NCI-H460 (cell line): ENCODE results near the gene KIFC3. TPM values are rescaled to one million over a fixed set of nuclear protein-coding genes. Genes with fewer than 3 reads are reported as not detected.
"Not testable (repeated sequence)": the region's sequence is repeated elsewhere in the genome, so short reads cannot be mapped to it uniquely, and the experiment has no call there.

Experiments used
- DNase-seq: peaks from one replicate; pipeline ENCODE4 v3.0.0-alpha.2; 2016; ENCODE audit warnings: low read depth; ENCODE audit errors: extremely low read depth
- total RNA-seq: library from RNA; depleted of rRNA; stranded (reverse); fragments of >200 nt; shearing (Covaris generic); gene quantifications from 2 replicates; pipeline ENCODE4 v1.2.3, GENCODE V29; 2014

KIFC3 gene
- total RNA-seq, 1 experiment from 2014 or later = 300 TPM

GRCh38 chr16:57788252-57788841, 13.9 kb downstream of the KIFC3 start:
- no peak for DNase-seq

- DNase-seq = no peak
These were observed 14.8 kb downstream of the KIFC3 start for GRCh38 chr16:57787519-57787905.

GRCh38 chr16:57786632-57787518, 15.4 kb downstream of the KIFC3 start:
- no peak for DNase-seq

GRCh38 chr16:57785924-57786323, 16.4 kb downstream of the KIFC3 start:
- DNase-seq = no peak

- no peak for DNase-seq
These were observed 16.9 kb downstream of the KIFC3 start for GRCh38 chr16:57785385-57785784.

- no peak for DNase-seq
These were observed 18.0 kb downstream of the KIFC3 start for GRCh38 chr16:57784334-57784733.

GRCh38 chr16:57783883-57784282, 18.4 kb downstream of the KIFC3 start:
- DNase-seq = no peak

GRCh38 chr16:57783116-57783515, 19.2 kb downstream of the KIFC3 start:
- no peak for DNase-seq

- DNase-seq = not testable (repeated sequence)
These were observed 19.7 kb downstream of the KIFC3 start for GRCh38 chr16:57782607-57783055.

GRCh38 chr16:57781741-57782606, 20.3 kb downstream of the KIFC3 start:
- no peak for DNase-seq

GRCh38 chr16:57781349-57781740, 20.9 kb downstream of the KIFC3 start:
- no peak for DNase-seq

GRCh38 chr16:57779836-57780235, 22.5 kb downstream of the KIFC3 start:
- not testable (repeated sequence) for DNase-seq

- DNase-seq = no peak
These were observed 23.6 kb downstream of the KIFC3 start for GRCh38 chr16:57778658-57779057.

GRCh38 chr16:57775661-57776469, 26.4 kb downstream of the KIFC3 start:
- no peak for DNase-seq

GRCh38 chr16:57774705-57775285, 27.5 kb downstream of the KIFC3 start:
- DNase-seq = no peak

- no peak for DNase-seq
These were observed 28.5 kb downstream of the KIFC3 start for GRCh38 chr16:57773655-57774295.

- DNase-seq = no peak
These were observed 29.3 kb downstream of the KIFC3 start for GRCh38 chr16:57773019-57773418.

GRCh38 chr16:57771141-57771785, 31.0 kb downstream of the KIFC3 start:
- no peak for DNase-seq

GRCh38 chr16:57770361-57770760, 31.9 kb downstream of the KIFC3 start:
- DNase-seq = no peak
